Caki2 (cell line): ENCODE data around the gene TRAF3. TPM values are rescaled to one million over a fixed set of nuclear protein-coding genes. Genes with fewer than 3 reads are reported as not detected.
"Not testable (repeated sequence)": the region's sequence is repeated elsewhere in the genome, so short reads cannot be mapped to it uniquely, and the experiment has no call there.

Experiments used
- DNase-seq: peaks from one replicate; pipeline ENCODE4 v3.0.0-alpha.2; 2015; ENCODE audit warnings: low read depth
- in situ Hi-C: cut with HindIII; loops from 2 replicates; pipeline ENCODE4 v1.10.0; 2016; ENCODE audit warnings: low sequenced_read_pairs, low pct_unique_long_range_greater_than_20kb, mixed read lengths
- total RNA-seq: library from RNA; depleted of rRNA; stranded (reverse); fragments of >200 nt; shearing (Covaris generic); gene quantifications from 2 replicates; pipeline ENCODE4 v1.2.3, GENCODE V29; 2014; ENCODE audit warnings: low replicate concordance

Gene TRAF3
- total RNA-seq, 1 experiment from 2014 or later: 13.2 TPM

- no peak for DNase-seq
- in situ Hi-C loops: no loop called here
Measured at GRCh38 chr14:102749393-102750305, 27.6 kb upstream of the TRAF3 start.

- no peak for DNase-seq
- in situ Hi-C loops: no loop called here
Measured at GRCh38 chr14:102750376-102750775, 26.9 kb upstream of the TRAF3 start.

- in situ Hi-C loops: no loop called here
- no peak for DNase-seq
Measured at GRCh38 chr14:102751088-102751487, 26.2 kb upstream of the TRAF3 start.

- no peak for DNase-seq
- in situ Hi-C loops: no loop called here
Measured at GRCh38 chr14:102752239-102752847, 24.9 kb upstream of the TRAF3 start.

- in situ Hi-C loops: no loop called here
- no peak for DNase-seq
Measured at GRCh38 chr14:102754370-102755262, 22.6 kb upstream of the TRAF3 start.

GRCh38 chr14:102757646-102758045 lies 19.6 kb upstream of the TRAF3 start:
- no peak for DNase-seq
- in situ Hi-C loops: no loop called here

GRCh38 chr14:102758087-102758486 lies 19.2 kb upstream of the TRAF3 start:
- in situ Hi-C loops: no loop called here
- DNase-seq: no peak

- in situ Hi-C loops: no loop called here
- DNase-seq: no peak
Measured at GRCh38 chr14:102759456-102760187, 17.6 kb upstream of the TRAF3 start.

GRCh38 chr14:102760496-102761193 lies 16.6 kb upstream of the TRAF3 start:
- no peak for DNase-seq
- in situ Hi-C loops: no loop called here

- DNase-seq: no peak
Measured at GRCh38 chr14:102761206-102761605, 16.0 kb upstream of the TRAF3 start.

GRCh38 chr14:102764220-102764671 lies 13.0 kb upstream of the TRAF3 start:
- DNase-seq: no peak
- in situ Hi-C loops: no loop called here

More at GRCh38 chr14:102761206-102761605, 16.0 kb upstream of the TRAF3 start:
- in situ Hi-C loops: no loop called here

- in situ Hi-C loops, DNase-seq: not testable (repeated sequence)
Measured at GRCh38 chr14:102765770-102766169, 11.5 kb upstream of the TRAF3 start.

GRCh38 chr14:102768223-102769048 lies 8.8 kb upstream of the TRAF3 start:
- in situ Hi-C loops: no loop called here
- no peak for DNase-seq

- no peak for DNase-seq
- in situ Hi-C loops: no loop called here
Measured at GRCh38 chr14:102769049-102769327, 8.3 kb upstream of the TRAF3 start.

GRCh38 chr14:102770147-102771123 lies 6.8 kb upstream of the TRAF3 start:
- DNase-seq: no peak
- in situ Hi-C loops: no loop called here

- in situ Hi-C loops: no loop called here
Measured at GRCh38 chr14:102771144-102771543, 6.1 kb upstream of the TRAF3 start.

More at GRCh38 chr14:102771144-102771543, 6.1 kb upstream of the TRAF3 start:
- no peak for DNase-seq
